Astrocyte of the cerebellum (primary cell): Measurements from ENCODE around the gene PFKM.
A peak's percentile ranks its signal among the peaks of the same experiment; 100 is the strongest.
"Not testable (repeated sequence)": the region's sequence is repeated elsewhere in the genome, so short reads cannot be mapped to it uniquely, and the experiment has no call there.

Experiments used
- DNase-seq: peaks from one replicate; pipeline ENCODE4 v3.0.0-alpha.2; 2011; ENCODE audit warnings: low read depth
- H3K4me3 ChIP-seq: 2 replicates; pipeline ENCODE4 v1.5.1; 2011; ENCODE audit warnings: mild to moderate bottlenecking, low read depth, low read length, moderate library complexity
- in situ Hi-C: cut with HindIII; loops from 2 replicates; pipeline ENCODE4 v1.10.0; 2017; ENCODE audit warnings: low sequenced_read_pairs
- TF ChIP-seq, protein P1 (sequence below): IDR thresholded peaks from 2 replicates; pipeline ENCODE4 v1.5.1; 2012; ENCODE audit warnings: low read length, low read depth, moderate library complexity, mild to moderate bottlenecking; ENCODE audit errors: missing control alignments

The PFKM gene

DNA sequence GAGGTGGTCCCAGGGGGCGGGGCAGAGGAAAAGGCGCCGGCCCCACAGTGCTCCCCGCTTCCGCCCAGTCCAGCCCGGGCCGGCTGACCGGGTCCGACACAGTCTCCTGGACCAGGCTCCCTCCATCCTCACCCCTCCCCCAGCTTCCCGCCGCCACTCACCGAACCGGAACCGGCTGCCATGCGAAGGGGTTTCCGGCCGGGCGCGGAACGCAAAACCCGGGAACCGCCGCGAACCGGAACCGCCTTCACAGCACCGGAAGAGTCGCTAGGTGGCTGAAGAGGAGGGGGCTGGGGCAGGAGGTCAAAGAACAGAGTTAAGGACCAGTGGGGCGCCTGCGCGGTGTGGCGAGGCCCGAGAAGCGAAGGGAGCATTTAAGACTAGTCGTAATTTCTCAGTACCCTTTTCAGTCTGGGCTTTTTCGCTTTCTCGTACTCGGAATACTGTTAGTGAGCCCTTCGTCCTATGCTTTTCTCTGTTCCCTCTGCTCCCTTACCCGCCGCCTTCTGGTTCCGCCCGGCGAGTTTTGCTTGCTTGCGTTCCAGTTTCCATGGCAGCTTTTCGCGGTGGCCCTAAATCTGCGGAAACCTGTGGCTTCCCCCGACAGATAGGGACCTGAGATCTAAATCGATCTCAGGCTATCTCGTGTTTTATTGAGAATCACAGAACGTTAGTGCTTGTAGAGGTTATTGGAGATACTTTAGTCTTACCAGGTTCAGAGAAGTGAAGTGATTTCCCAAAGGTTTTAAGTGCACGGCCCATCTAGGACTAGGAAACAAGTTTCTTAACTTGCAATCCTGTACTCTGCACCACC is 13.1 kb upstream of the PFKM start, which contains the start of gene SENP1:
Gene SENP1, minus strand, starts transcription at position 213 of the 814 bp plus-strand sequence. CDS start 4,607 bp downstream, outside the sequence.
- H3K4me3 ChIP-seq: peak within 1 kb of the TSS; percentile 77
- in situ Hi-C loops: no loop called here
- DNase-seq: peak; percentile 52
- TF ChIP-seq, protein P1, sequence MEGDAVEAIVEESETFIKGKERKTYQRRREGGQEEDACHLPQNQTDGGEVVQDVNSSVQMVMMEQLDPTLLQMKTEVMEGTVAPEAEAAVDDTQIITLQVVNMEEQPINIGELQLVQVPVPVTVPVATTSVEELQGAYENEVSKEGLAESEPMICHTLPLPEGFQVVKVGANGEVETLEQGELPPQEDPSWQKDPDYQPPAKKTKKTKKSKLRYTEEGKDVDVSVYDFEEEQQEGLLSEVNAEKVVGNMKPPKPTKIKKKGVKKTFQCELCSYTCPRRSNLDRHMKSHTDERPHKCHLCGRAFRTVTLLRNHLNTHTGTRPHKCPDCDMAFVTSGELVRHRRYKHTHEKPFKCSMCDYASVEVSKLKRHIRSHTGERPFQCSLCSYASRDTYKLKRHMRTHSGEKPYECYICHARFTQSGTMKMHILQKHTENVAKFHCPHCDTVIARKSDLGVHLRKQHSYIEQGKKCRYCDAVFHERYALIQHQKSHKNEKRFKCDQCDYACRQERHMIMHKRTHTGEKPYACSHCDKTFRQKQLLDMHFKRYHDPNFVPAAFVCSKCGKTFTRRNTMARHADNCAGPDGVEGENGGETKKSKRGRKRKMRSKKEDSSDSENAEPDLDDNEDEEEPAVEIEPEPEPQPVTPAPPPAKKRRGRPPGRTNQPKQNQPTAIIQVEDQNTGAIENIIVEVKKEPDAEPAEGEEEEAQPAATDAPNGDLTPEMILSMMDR: peak; percentile 23

DNA sequence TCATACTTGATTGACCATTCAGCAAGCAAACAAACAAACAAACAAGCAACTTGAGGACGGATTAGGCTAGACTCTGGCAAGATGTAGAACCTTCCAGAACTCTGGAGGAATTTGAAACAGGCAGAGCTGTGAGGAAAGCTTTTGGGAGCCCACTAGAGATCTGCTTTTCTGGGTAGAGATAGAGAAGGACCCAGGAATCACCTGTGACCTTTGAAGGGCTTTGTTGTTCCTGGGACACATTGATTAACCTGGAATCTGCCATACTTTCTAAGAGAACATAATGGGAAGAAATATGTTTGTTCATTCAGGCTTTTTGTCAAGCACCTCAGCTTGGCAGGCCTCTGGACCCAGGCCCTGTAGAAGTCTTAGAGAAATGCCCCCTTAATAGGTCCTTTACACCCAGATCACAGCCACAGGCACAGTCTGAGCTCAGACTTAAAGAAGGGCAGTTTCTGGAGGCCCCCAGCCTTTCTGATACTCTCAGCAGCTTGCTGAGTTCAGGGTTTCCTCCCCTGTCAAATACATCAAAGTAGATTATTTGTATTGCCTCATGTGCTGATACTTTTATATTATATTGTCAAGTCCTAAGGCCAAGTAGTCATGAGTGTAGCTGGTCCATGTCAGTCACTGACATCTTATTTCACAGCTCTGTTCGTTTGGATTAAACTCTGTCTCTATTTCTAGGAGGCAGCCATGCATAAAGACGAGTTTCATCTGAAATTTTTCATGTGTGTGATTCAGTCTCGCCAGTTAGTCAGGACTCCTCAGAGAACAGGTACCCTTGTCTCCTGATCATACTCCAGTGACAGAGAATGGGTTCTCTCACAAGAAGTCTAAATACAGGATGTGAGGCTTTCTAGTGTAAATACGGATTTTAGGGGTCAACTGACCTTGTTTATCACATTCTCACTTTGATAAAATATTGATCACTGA is 12.2 kb upstream of the PFKM start:
- peak overlapping the region; percentile 77 for H3K4me3 ChIP-seq
- TF ChIP-seq, protein P1: no peak
- in situ Hi-C loops: no loop called here
- DNase-seq: no peak

DNA sequence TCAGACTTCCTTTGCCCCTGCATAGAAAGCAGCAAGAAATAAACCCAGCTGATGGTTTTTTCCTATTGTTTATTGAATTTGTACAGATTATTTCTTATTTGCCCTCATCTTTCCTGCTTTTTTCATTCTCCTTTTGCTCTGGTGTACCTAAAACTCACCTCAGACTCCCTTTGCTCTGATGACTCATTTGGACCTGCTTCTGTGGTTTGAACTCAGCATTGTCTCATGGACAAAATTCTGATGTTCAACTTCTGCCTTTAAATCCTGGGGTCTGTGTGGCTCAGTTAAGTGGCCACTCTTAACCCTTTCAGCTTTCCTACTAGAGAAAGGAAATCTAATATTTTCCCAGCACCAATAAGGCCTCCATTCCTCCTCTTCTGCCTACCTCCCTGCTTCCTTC is 9.7 kb upstream of the PFKM start:
- H3K4me3 ChIP-seq: no peak overlapping the region
- in situ Hi-C loops: no loop called here
- no peak for DNase-seq
- TF ChIP-seq, protein P1: no peak

DNA sequence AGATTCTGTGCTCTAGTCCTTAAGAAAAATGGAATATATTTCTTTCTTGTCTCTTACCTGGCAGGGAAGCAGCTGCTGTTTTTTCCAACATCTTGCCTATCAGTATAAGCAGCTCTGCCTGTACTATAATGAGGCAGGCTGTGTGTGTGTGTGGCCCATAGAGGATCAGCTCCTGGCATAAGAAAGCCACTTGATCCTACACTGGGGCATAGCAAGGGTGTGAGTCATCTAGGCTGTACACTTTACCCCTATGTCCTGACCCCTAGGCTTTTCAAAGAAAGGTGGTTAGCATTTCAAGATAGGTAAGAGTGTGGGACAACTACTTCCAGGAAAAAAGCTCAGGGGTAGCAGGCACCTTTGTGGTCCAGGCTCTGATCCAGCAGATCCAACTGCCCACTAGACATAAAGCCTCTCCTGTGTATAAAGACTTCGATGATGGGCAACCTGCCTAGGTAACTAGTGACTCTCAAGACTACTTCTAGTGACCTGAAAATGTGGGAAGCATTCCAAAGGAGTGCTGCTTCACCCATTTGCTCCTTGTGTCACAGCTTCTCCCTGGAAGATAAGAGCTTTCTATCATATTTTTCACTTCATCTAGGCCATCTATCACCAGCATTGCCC is 8.4 kb upstream of the PFKM start:
- H3K4me3 ChIP-seq: no peak overlapping the region
- no peak for DNase-seq
- in situ Hi-C loops: no loop called here
- TF ChIP-seq, protein P1: no peak

DNA sequence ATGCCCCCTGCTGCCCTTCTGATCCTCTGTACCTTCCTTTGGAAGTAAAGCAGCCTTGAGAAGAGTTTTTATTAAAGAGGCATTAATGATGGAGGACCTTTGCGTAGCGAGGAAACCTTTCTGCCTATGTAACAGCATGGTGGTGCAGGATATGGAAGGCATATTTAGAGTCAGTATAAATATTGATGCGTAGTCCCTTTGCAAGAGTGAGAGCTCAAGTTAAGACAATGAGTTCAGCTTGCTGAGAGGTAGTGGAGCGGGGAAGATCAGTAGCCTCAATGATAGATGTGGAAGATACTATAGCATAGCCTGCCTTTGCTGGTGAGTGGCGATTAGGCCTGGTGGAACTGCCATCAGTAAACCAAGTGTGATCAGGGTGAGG is 7.9 kb upstream of the PFKM start:
- H3K4me3 ChIP-seq, in situ Hi-C loops, DNase-seq: not testable (repeated sequence)

DNA sequence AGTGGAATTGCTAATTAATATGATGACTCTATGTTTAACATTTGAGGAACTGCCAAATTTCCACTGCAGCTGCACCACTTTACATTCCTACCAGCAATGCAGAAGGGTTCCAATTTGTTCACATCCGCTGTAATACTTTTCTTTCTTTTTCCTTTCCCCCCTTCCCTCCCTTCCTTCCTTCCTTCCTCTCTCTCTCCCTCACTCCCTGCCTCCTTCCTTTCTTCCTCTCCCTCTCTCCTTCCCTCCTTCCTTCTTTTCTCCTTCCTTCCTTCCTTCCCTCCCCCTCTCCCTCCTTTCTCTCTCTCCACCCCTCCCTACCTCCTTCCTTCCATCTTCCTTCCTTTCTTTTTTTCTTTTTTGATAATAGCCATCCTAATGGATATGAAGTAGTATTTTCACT is 3.2 kb upstream of the PFKM start:
- in situ Hi-C loops: no loop called here
- DNase-seq: no peak
- TF ChIP-seq, protein P1: no peak
- H3K4me3 ChIP-seq: no peak overlapping the region
